GM18526 (cell line): ENCODE measurements around the gene HMX3.

ENCODE experiments used
- POLR2A ChIP-seq: IDR thresholded peaks from 3 replicates; pipeline ENCODE4 v1.6.1; 2011; ENCODE audit not compliant: insufficient read length; ENCODE audit errors: extremely low read depth

The HMX3 gene

GRCh38 chr10:123135415-123136141, at the start of gene HMX3:
TSS of gene HMX3 (plus strand) at chr10:123135970. CDS start at chr10:123136051, 81 bp downstream.
- no peak for TF ChIP-seq POLR2A

- no peak for TF ChIP-seq POLR2A
These were observed 49.5 kb upstream of the HMX3 start for GRCh38 chr10:123086281-123086680.

GRCh38 chr10:123087348-123087747, 48.4 kb upstream of the HMX3 start:
- TF ChIP-seq POLR2A, result no peak

DNA sequence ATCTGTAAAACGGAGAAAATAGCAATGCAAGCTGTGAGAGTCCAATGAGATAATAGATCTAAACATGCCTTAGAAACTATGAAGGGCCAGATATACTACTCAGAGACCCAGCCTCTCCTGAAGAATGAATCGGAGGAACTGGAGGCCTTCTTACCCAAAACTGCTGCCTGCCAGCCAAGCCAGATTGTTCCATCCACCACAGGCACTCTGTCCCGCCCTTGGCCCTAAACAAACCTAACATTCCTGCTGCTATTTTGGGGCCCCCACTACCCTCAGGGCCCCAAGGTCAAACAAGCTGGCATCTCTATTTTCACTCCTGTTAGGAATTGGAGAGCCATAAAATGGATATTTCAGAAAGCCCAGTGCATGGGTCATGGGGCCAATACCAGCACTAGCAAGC, 48.0 kb upstream of the HMX3 start:
- TF ChIP-seq POLR2A, result no peak

DNA sequence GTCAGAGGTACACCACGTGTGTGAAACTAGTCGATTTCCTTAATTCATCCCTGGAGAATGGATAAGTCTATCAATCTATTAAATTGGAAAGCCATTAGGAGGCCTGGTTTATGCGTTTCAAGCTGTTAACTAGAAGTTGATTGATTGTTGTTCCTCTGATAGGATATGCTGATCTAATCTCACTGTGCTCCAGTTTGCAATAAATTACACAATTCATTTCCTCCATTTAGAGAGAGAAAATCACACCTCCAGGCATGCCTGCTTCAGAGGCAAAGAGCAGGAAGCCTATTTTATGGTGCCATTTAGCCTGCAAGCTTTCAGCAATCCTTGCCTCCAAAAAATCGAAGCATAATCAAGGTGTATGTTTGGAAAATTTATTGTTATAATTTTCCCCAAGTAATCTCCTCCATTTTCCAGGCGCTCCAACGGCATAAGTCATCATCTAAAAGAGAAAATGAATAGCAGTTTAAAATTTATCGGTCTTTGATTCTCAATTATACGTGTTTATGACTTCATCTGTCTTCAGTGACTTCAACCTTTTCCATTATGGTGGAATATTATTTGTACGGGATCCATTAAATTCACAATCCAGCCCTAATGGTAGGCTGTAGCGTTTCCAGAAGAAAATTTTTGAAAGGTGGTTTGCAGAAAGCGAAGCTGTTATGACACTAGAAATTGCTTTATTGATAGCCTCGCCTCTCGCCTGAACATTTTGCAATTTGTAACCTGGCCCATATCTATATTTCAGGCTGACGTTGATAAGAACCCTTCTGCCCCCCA, 42.9 kb upstream of the HMX3 start:
- no peak for TF ChIP-seq POLR2A

DNA sequence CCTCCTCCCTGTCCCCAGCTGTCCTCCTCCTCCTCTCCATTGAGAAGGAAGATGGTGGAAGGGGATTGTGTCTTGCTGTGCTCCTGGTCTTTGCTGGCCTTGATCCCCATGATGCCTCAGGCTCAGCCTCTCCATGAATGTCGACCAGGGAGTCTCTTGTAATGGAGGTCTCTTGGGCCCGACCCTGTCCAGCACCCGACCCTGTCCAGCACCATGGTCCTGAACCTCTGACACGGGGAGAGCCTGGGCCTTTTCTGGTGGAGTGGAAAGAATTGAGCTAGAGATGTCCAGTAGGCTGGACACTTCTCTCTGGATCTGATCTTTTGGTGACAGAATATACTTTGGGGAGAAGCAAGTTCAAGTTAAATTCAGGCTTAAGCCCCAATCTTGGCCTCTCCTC, 42.3 kb upstream of the HMX3 start:
- no peak for TF ChIP-seq POLR2A

GRCh38 chr10:123096452-123096851, 39.3 kb upstream of the HMX3 start:
- no peak for TF ChIP-seq POLR2A

DNA sequence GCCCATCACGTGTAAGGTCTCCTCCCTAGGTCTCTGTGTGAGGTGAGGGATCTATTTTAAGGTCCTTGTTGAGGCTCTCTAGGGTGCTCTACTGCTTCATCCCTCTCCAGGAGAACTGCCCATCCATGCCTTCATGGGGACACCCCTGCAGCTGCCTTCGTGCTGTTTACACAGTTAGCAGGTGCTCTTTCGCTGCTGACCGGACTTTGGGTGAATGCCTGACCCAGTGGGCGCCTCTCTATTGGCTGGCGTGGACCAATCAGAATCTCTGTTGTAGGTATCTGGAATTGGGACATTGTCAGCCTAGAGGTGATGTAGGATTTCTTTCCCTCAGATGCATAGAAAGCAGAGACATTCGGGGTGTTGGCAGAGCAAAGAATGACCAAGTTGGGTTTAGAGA, 38.7 kb upstream of the HMX3 start:
- no peak for TF ChIP-seq POLR2A

- no peak for TF ChIP-seq POLR2A
These were observed 35.6 kb upstream of the HMX3 start for GRCh38 chr10:123100030-123100762.

GRCh38 chr10:123101872-123102271, 33.9 kb upstream of the HMX3 start:
- no peak for TF ChIP-seq POLR2A

- TF ChIP-seq POLR2A, result no peak
These were observed 33.1 kb upstream of the HMX3 start for GRCh38 chr10:123102673-123103072.

DNA sequence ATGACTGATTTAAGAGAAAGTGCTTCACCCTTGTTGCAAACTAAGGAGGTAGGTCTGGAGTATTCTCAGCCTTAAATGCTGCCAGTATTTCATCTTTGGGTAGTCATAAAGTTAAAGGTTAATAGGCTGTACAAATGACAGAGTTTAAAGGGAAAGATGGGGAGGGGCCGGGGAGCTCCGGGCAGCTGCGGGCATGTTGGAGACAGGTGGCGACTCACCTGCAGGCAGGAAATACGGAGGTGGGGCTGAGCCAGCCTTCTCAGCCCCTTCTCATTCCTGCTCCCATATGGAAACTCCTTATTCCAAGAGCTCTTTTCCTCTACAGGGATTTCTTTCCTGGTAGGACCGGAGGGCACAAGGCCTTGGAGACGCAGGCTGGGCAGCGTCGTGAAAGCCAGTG, 31.8 kb upstream of the HMX3 start:
- TF ChIP-seq POLR2A, result no peak

GRCh38 chr10:123109466-123109865, 26.3 kb upstream of the HMX3 start:
- TF ChIP-seq POLR2A, result no peak

- TF ChIP-seq POLR2A, result no peak
These were observed 17.9 kb upstream of the HMX3 start for GRCh38 chr10:123117644-123118417.

- no peak for TF ChIP-seq POLR2A
These were observed 16.7 kb upstream of the HMX3 start for GRCh38 chr10:123119081-123119480.
